HG03064 (cell line): Measurements from ENCODE around the gene NEU3.
"Not testable (repeated sequence)": the region's sequence is repeated elsewhere in the genome, so short reads cannot be mapped to it uniquely, and the experiment has no call there.

Experiments used
- ATAC-seq: cut with Tn5 transposase; IDR thresholded peaks from one replicate; pipeline ENCODE4 v1.9.1; 2021; ENCODE audit warnings: low read depth; ENCODE audit not compliant: unreplicated experiment

The NEU3 gene

GRCh38 chr11:75028321-75028720 is 39.6 kb downstream of the NEU3 start:
- no peak for ATAC-seq

GRCh38 chr11:75028724-75029123 is 40.0 kb downstream of the NEU3 start:
- ATAC-seq: no peak

- ATAC-seq: no peak
Measured at GRCh38 chr11:75029836-75030631, 41.3 kb downstream of the NEU3 start.

DNA sequence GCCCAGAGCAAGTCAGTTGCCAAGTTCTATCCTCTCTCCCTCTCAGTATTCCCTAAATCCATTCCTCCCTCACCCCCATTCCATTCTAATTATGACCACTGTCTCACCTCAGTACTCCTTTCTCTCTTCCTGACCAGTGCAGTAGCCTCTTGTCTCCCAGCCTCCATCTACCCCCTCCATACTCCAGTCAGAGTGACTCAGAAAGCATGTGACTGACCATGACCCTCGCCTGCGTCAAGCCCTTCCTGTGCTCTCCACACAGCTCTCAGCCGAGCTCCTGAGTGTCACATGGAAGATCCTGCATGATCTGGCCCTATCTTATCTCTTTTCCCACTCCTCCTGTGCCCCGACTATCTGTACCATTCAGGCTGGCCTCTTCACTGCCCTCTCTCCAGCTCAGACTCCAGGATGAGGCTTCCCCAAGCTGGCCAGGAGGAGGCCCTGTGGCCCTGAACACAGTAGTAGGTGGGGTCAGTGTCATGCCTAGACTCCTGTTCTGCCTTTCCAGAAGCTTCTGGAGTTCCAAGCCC is 42.6 kb downstream of the NEU3 start:
- ATAC-seq: no peak

- ATAC-seq: no peak
Measured at GRCh38 chr11:75031771-75032549, 43.2 kb downstream of the NEU3 start.

DNA sequence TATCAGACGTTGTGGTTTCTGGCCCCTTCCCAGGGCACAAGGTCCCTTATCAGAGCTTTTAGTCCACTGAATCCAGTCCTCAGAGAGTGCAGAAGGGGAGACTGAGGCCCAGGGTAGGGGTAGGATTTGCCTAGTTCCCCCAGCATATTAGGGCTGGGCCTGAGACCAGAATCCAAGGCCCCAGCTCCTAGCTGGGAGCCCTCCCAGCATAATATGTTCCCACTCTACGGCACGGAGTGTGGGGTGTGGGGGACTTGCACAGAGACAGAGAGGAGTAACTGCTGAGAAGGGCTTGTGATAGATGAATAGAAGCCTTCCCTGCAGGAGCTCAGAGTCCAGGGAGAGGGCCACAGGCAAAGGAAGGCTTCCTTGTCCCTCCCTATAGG is 43.8 kb downstream of the NEU3 start:
- ATAC-seq: no peak

- no peak for ATAC-seq
Measured at GRCh38 chr11:75033916-75034315, 45.2 kb downstream of the NEU3 start.

DNA sequence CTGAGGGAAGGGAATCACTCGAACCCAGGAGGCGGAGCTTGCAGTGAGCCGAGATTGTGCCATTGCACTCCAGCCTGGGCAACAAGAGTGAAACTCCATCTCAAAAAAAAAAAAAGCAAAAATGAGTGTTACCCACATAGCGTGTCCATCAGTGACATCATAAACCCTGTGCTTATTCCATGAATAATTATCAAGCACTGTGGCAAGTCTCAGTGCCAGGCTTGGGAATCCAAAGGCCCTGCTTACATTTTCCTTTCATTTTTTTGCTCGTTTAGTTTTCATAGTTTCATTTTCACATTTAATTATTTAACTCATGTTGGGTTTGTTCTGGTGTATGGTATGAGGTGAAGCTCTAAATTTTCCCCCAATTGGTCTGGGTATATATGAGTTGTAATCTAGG is 46.5 kb downstream of the NEU3 start:
- ATAC-seq: no peak

DNA sequence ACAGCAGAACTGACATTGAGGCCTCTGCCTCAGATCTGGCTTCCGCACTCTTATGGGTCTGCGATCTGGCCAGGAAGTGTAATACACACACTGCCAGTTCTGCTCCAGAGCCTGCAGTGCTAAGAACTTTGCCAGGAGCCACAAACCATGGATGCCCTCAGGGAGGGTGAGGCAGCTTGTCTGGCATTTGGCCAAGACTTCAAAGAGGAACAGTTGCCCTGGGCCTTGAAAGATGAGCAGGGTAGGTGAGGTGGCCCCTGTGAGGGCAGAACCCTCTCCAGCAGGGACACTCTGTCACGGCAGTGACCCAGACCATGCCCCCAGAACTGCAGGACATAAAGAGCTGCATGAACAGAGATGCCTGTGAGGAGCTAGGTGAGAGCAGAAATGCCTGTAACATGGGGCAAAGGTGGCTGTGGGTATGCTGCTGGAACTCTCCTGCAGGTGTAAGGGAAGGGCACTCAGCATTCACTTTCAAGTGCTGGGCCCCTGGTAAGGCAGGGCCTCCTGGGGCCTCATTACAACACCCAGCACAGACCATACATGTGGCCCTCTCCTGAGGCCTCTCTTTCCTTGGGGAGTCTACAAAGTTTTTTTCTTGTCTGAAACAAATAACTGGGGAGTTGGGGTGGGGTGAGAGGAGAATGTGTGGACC is 47.3 kb downstream of the NEU3 start:
- no peak for ATAC-seq

GRCh38 chr11:75040167-75040770 is 51.5 kb downstream of the NEU3 start:
- no peak for ATAC-seq

GRCh38 chr11:75041263-75041662 is 52.5 kb downstream of the NEU3 start:
- ATAC-seq: no peak

DNA sequence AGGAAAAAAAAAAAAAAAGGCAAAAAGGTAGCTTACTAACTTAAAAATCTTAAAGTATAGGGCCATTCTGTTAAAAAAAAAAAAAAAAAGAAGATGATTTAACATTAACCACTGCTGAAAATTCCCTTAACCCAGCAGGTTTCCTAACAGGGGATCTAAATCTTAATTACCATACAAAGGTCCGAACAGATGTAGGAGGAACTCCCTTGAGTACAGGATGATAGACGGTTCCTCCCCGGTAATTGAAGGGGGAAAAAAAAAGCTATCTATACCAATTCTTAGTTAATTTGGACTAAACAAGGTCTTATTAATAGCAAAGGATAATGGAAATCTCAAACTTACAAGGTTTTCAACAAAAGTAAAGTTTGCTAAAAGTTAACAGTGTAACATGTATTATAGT is 53.1 kb downstream of the NEU3 start:
- ATAC-seq: not testable (repeated sequence)

- ATAC-seq: not testable (repeated sequence)
Measured at GRCh38 chr11:75044381-75045170, 55.8 kb downstream of the NEU3 start.

DNA sequence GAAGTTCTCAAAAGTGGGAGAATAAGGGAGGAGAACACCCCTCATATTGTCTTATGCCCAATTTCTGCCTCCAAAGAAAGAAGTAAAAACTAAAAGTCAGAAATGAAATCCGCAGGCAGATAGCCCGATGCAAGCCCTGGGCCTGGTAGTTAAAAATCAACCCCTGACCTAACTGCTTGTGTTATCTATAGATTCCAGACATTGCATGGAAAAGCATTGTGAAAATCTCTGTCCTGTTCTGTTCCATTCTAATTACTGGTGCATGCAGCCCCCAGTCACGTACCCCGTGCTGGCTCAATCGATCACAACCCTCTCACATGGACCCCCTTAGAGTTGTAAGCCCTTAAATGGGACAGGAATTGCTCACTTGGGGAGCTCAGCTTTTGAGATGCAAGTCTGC is 57.9 kb downstream of the NEU3 start:
- ATAC-seq: not testable (repeated sequence)

- no peak for ATAC-seq
Measured at GRCh38 chr11:75047191-75047590, 58.5 kb downstream of the NEU3 start.

- ATAC-seq: not testable (repeated sequence)
Measured at GRCh38 chr11:75049501-75050266, 61.0 kb downstream of the NEU3 start.

DNA sequence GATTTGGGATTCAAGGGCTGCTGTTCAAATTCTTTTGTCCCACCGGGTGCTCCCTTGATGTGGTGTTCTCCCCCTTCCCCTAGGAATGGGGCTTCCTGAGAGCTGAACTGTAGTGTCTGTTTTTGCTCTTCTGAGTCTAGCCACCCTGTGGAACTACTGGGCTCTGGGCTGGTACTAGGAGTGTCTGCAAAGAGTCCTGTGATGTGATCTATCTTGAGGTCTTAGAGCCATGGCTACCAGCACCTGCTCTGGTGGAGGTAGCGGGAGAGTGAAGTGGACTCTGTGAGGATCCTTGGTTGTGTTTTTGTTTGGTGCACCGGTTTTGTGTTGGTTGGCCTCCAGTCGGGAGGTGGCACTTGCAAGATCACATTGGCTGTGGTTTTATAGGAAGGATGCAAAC is 61.8 kb downstream of the NEU3 start:
- no peak for ATAC-seq

GRCh38 chr11:75051043-75051442 is 62.3 kb downstream of the NEU3 start:
- no peak for ATAC-seq

DNA sequence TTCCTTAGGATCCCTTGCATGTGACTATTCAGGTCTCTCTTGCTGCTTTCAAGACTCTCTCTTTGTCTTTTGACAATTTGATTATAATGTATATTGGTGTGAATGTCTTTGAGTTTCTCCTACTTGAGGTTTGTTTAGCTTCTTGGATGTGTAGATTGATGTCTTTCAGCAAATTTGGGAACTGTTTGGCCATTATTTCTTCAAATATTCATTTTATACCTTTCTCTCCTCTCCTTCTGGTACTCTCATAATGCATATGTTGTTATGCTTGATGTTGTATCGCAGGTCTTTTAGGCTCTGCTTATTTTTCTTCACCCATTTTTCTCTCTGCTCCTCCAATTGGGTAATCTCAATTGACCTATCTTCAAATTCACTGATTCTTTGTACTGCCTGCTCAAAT is 63.7 kb downstream of the NEU3 start:
- ATAC-seq: no peak
